ENCODE results near the gene DPH5.

The DPH5 gene

DNA sequence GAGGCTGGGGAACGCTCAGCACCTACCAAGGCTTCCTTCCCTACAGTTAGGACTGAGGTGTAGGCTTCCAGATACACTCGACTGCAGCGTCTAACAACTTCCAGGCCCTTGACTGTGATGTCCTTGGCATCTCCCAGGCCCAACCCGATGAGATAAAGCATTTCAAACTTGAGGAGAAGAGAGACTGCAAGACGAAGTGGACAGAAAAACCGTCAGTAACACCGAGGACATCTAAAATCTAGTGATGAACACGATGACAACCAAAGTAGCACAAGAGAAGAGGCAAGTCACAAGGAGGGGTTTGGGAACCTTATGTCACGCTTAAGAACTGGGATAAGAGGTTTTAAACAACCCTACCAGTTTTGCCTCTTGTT, 314 bp downstream of the DPH5 start:
- DNase-seq (ENCODE audit: low spot score) = no peak
- in situ Hi-C loops (cut with MboI; ENCODE audit: low sequenced_read_pairs, unreplicated experiment) = no loop called here
- TF ChIP-seq, protein P1, sequence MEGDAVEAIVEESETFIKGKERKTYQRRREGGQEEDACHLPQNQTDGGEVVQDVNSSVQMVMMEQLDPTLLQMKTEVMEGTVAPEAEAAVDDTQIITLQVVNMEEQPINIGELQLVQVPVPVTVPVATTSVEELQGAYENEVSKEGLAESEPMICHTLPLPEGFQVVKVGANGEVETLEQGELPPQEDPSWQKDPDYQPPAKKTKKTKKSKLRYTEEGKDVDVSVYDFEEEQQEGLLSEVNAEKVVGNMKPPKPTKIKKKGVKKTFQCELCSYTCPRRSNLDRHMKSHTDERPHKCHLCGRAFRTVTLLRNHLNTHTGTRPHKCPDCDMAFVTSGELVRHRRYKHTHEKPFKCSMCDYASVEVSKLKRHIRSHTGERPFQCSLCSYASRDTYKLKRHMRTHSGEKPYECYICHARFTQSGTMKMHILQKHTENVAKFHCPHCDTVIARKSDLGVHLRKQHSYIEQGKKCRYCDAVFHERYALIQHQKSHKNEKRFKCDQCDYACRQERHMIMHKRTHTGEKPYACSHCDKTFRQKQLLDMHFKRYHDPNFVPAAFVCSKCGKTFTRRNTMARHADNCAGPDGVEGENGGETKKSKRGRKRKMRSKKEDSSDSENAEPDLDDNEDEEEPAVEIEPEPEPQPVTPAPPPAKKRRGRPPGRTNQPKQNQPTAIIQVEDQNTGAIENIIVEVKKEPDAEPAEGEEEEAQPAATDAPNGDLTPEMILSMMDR (IDR thresholded peaks at IDR 0.05; ENCODE audit: borderline replicate concordance, control extremely low read depth, extremely low read depth, insufficient read depth, missing control alignments) = no peak

DNA sequence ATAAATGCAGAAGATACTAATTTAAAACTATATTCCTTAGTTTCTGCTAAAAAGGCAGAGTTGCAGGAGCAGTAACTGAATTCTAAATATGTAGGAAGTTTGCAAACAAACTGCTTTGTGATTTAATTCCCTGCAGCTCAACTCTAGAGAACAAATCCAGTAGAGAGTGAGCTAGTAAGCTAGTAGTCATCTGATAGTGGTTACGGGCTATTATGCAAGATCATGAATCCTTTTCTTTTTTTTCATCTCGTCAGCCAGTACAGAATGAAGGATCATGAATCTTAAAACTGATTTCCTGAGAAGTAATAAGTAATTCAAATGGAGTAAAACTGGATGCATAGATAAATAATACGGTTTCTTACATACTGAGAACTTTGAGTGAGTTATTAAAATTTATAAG, 3.3 kb downstream of the DPH5 start:
- TF ChIP-seq, protein P1 (IDR thresholded peaks at IDR 0.05; ENCODE audit: borderline replicate concordance, control extremely low read depth, extremely low read depth, insufficient read depth, missing control alignments) = no peak
- DNase-seq (ENCODE audit: low spot score) = no peak
- in situ Hi-C loops (cut with MboI; ENCODE audit: low sequenced_read_pairs, unreplicated experiment) = no loop called here

DNA sequence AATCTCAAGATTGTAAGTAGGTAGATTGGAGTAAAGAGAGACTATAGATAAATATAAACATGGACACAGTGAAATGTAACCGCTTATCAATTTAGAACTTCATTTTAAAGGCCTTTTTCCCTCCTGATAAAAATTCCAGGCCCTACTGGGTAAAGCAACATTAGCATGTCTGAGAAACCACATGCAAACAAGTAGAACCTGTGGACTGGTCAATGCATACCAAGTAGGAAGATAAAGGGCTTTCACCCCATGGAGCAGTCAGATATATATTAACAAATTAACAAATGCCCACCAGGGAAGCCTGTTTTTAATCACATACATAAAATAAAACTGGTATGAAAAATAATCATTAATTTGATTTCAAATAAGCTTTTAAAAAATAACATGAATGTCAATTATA, 8.1 kb downstream of the DPH5 start:
- TF ChIP-seq, protein P1 (IDR thresholded peaks at IDR 0.05; ENCODE audit: borderline replicate concordance, control extremely low read depth, extremely low read depth, insufficient read depth, missing control alignments) = no peak
- no peak for DNase-seq (ENCODE audit: low spot score)
- in situ Hi-C loops (cut with MboI; ENCODE audit: low sequenced_read_pairs, unreplicated experiment) = no loop called here

DNA sequence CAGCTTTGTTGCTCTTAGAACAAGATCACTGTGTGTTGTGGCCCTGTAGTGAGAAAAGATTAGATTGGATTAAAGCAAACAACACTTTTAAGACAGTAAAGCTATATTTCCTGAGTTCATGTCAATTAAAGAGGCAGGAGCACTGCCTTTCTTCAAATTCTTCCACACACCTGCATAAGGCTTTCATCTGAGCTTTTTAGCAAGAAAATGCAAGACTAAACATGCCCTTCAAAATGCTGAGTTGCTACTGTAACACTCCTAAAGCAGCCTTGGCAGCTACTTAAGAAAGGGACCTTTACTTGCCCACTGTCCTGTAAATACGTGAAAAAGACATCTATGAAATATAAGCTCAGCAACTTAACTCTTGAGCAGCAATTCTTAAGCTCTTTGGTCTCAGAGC, 11.8 kb downstream of the DPH5 start:
- in situ Hi-C loops (cut with MboI; ENCODE audit: low sequenced_read_pairs, unreplicated experiment) = no loop called here
- TF ChIP-seq, protein P1 (IDR thresholded peaks at IDR 0.05; ENCODE audit: borderline replicate concordance, control extremely low read depth, extremely low read depth, insufficient read depth, missing control alignments) = no peak
- no peak for DNase-seq (ENCODE audit: low spot score)

DNA sequence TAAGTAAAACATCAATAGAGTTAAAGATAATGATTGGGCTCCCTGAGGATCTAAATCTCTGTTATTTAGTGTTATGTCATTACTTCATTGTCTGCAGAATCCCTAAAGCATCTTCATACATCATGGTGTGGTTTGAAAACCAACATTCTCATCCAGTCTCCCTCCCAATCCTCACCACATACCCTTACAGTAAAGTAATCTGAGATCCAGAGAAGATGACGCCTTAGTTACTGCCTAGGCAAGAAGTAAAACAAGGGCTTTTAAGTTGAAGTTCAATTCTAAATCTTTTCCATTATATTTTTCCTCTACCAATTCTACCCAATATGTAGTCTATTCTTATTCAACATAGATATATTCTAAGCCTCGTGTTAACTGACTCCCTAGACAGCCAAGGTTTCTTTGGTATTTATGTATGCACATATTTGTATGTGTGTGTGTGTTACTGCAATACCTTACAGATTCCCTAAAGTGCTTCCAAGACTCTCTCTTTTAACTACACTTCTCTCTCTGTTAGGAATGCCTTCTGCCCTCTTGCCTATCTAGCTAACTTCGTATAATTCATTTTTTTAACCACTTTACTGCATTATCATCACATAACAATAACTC, 17.3 kb downstream of the DPH5 start:
- in situ Hi-C loops (cut with MboI; ENCODE audit: low sequenced_read_pairs, unreplicated experiment) = no loop called here

DNA sequence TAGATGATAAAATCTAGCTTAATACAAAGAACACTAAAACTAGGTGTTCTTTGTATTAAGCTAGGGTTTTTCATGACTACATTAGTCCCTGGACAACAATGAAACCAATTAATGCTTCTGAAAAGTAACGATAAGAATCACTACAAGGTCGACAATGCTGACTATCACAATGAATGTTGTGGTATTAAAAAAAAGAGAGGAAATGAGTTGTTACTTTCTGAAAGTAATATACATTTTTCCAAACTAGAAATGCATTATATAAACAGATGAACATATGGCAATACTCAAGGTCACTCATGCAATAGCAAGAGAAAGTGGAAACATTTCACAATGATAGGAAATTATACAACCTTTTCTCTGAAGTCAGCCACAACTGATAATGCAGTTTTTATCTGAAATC, 19.0 kb downstream of the DPH5 start:
- no peak for DNase-seq (ENCODE audit: low spot score)
- in situ Hi-C loops (cut with MboI; ENCODE audit: low sequenced_read_pairs, unreplicated experiment) = no loop called here
- TF ChIP-seq, protein P1 (IDR thresholded peaks at IDR 0.05; ENCODE audit: borderline replicate concordance, control extremely low read depth, extremely low read depth, insufficient read depth, missing control alignments) = no peak

More for the DNA sequence above, 17.3 kb downstream of the DPH5 start:
- TF ChIP-seq, protein P1 (IDR thresholded peaks at IDR 0.05; ENCODE audit: borderline replicate concordance, control extremely low read depth, extremely low read depth, insufficient read depth, missing control alignments) = no peak
- DNase-seq (ENCODE audit: low spot score) = no peak
